ENCODE data around the gene MBOAT1. TPM values are rescaled to one million over a fixed set of nuclear protein-coding genes. Genes with fewer than 3 reads are reported as not detected.

The MBOAT1 gene
- total RNA-seq, 4 donors from 2014 or later: 17.3 to 57.0 (median 45.2) TPM

DNA sequence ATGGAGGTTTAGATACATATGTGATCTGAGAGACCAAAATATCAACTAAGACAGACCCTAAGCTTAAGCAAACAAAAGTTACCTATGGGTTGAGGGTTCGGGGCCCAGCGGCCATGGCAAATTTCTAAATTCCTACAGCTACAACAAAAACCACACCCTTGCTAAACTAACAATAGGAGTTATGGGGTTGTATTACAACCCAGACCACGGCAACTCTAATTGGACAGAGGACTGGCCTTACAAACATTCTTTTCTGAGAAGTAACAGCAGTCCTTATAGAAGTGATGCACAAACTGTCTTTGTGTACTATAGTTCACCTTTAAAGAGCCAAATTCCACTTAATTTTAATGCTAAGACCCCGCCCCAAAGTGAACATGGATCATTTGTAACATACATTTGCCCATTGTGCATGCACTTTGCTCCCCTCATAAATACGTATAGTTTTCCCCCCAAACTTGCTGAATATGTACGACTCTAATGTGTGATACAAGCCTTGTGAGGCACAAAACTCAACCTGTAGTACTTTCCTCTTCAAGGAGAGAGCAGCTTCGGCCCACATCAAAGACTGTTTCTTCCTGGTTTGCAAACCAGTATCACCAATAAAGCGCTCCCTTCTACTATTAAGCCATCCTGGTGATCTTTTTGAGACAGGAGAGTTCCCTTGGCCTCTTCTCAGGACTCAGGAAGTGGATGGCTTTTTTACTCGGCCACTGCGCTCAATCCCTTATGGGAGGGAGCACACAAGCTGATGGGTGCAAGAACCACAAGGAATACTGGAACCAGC is 25.6 kb upstream of the MBOAT1 start:
- H3K4me1 ChIP-seq: peaks cover 0 to 6% (median 2%) of the 10 kb centered on the region in 4 donors
- no peak for DNase-seq
- no peaks in the 10 kb centered on the region for H3K9me3 ChIP-seq
- peak overlapping the region in 1 of 4 donors; percentile 24 for H3K27ac ChIP-seq
- no peak for TF ChIP-seq POLR2A (IDR thresholded peaks at IDR 0.05)
- TF ChIP-seq, protein P1, sequence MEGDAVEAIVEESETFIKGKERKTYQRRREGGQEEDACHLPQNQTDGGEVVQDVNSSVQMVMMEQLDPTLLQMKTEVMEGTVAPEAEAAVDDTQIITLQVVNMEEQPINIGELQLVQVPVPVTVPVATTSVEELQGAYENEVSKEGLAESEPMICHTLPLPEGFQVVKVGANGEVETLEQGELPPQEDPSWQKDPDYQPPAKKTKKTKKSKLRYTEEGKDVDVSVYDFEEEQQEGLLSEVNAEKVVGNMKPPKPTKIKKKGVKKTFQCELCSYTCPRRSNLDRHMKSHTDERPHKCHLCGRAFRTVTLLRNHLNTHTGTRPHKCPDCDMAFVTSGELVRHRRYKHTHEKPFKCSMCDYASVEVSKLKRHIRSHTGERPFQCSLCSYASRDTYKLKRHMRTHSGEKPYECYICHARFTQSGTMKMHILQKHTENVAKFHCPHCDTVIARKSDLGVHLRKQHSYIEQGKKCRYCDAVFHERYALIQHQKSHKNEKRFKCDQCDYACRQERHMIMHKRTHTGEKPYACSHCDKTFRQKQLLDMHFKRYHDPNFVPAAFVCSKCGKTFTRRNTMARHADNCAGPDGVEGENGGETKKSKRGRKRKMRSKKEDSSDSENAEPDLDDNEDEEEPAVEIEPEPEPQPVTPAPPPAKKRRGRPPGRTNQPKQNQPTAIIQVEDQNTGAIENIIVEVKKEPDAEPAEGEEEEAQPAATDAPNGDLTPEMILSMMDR (IDR thresholded peaks at IDR 0.05): no peak
- no peak overlapping the region for H3K4me3 ChIP-seq
- no peaks in the 10 kb centered on the region for H3K36me3 ChIP-seq
- no peaks in the 10 kb centered on the region for H3K27me3 ChIP-seq

DNA sequence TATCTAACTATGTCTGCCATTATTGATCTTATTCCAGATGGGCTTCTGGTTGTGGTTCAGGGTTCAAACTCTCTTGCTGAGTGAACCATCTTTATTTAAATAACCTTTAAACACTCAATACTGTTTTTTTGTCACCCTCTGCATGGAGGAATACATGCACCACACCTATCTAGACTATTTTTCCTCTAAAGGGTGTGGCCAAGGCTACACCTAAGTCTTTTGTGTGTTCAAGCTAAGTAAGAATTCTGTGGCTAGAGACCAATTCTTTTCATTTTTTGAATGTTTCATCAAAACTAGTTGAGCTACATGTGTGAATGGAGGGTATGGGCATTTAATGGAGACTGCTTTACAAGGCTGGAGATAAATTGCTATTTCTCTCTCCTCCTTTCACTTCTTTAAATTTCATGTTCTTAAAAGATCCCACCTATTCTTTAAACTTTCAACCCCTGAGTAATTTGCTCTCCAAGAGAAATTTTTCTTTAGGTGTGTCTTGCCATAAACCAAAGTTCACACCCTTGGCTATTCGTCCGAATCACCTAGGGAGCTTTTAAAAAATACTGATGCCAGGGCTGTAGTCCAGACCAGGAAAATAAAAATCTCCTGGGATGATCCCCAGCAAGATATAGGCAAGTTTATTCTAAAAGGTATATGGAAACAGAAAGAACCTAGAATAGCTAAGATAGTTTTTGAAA is 24.8 kb upstream of the MBOAT1 start:
- TF ChIP-seq POLR2A (IDR thresholded peaks at IDR 0.05): no peak
- TF ChIP-seq, protein P1 (IDR thresholded peaks at IDR 0.05): no peak
- no peaks in the 10 kb centered on the region for H3K36me3 ChIP-seq
- H3K27me3 ChIP-seq: no peaks in the 10 kb centered on the region
- peak overlapping the region in 2 of 4 donors; percentile 22 to 24 for H3K27ac ChIP-seq
- peaks cover 0 to 6% (median 2%) of the 10 kb centered on the region in 4 donors for H3K4me1 ChIP-seq
- H3K4me3 ChIP-seq: no peak overlapping the region
- no peaks in the 10 kb centered on the region for H3K9me3 ChIP-seq
- no peak for DNase-seq

DNA sequence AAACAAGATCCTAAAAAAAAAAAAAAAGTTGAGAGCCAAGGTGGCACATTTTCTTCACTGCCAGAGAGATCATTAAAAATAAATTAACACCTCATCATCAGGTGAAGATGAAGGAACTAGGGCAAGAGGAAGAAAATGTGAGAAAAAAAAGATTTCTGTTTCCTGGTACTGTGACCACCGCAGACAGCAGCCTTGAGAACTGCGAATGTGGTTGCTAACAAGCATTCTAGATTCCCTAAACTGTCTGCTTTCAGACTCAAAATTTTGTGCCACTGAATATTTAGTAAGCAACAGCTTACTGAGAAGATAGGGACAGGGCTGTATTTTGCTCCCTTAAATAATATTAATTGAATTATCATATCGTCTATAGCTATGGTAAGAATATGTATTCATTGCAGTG is 24.1 kb upstream of the MBOAT1 start:
- Histone ChIP-seq H3K27ac (peak overlapping the region in 2 of 4 donors; percentile 22 to 24), H3K4me1 (peaks cover 0 to 6% (median 2%) of the 10 kb centered on the region in 4 donors), H3K36me3 (no peaks in the 10 kb centered on the region), H3K9me3 (no peaks in the 10 kb centered on the region), H3K4me3 (no peak overlapping the region), H3K27me3 (no peaks in the 10 kb centered on the region)
- TF ChIP-seq, protein P1 (IDR thresholded peaks at IDR 0.05): no peak
- TF ChIP-seq POLR2A (IDR thresholded peaks at IDR 0.05): no peak
- no peak for DNase-seq

DNA sequence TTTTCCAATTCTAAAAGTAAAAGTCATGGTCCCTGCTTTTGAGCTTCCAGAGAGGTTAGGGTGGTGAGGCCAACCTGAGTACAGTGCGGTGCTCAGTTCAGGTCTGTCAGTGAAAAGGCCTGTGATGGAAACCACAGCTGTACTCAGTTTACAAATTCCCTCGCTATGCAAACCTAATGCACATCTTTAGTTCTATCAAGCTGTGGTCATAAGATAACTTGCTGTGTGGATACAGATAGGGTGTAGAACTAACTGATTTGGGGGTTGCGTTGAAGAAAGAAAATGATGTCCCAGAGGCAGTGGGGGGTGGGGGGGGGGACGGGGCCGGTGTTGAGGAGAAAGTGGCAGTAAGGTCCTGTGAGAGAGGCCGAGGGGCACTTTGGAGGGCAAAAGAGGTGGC is 22.8 kb upstream of the MBOAT1 start:
- Histone ChIP-seq H3K36me3 (no peaks in the 10 kb centered on the region), H3K4me1 (peaks cover 0 to 6% (median 2%) of the 10 kb centered on the region in 4 donors), H3K4me3 (no peak overlapping the region), H3K27me3 (no peaks in the 10 kb centered on the region), H3K9me3 (no peaks in the 10 kb centered on the region), H3K27ac (no peak overlapping the region)
- no peak for TF ChIP-seq POLR2A (IDR thresholded peaks at IDR 0.05)
- TF ChIP-seq, protein P1 (IDR thresholded peaks at IDR 0.05): no peak
- DNase-seq: no peak

DNA sequence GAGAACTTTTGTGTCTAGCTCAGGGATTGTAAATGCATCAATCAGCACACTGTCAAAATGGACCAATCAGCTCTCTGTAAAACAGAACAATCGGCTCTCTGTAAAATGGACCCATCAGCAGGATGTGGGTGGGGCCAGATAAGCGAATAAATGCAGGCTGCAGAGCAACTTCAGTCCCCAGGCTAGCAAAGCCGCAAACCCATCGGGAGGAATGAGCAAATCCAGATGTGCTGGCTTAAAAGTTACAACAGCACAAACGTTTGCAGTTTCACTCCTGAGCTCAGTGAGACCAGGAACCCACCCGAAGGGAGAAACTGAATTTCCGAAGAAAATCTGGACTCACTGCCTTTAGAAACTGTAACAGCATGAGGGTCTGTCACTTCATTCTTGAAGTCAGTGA is 21.9 kb upstream of the MBOAT1 start:
- DNase-seq: no peak
- TF ChIP-seq, protein P1 (IDR thresholded peaks at IDR 0.05): no peak
- TF ChIP-seq POLR2A (IDR thresholded peaks at IDR 0.05): no peak
- Histone ChIP-seq H3K27me3 (no peaks in the 10 kb centered on the region), H3K36me3 (no peaks in the 10 kb centered on the region), H3K4me3 (no peak overlapping the region), H3K27ac (no peak overlapping the region), H3K9me3 (no peaks in the 10 kb centered on the region), H3K4me1 (peaks cover 0 to 6% (median 2%) of the 10 kb centered on the region in 4 donors)

Data from Peyer's patch (tissue), 4 donors.